Right ventricle myocardium superior (tissue), 1 donor: ENCODE measurements around the gene BRPF1. TPM values are rescaled to one million over a fixed set of nuclear protein-coding genes. Genes with fewer than 3 reads are reported as not detected.

Source experiments
- ATAC-seq: fragments of 200-7000 bp; cut with Tn5 transposase; one replicate; pipeline ENCODE4 v1.9.1; 2020; ENCODE audit warnings: mild to moderate bottlenecking; ENCODE audit not compliant: poor library complexity
- DNase-seq: peaks from one replicate; pipeline ENCODE4 v3.0.0-alpha.2; 2020
- intact Hi-C: fragments of 100-400 bp; cut with DNase I; formaldehyde crosslinking; loops from one replicate; pipeline ENCODE4 v1.11.2; 2022
- total RNA-seq: library from RNA; stranded (reverse); fragmentation: NEBNext Ultra II Directional; extraction: Animal tissue kit (Norgen Biotek cat#: 25700); gene quantifications from one replicate; pipeline ENCODE4 v1.2.1, GENCODE V29; 2021
- donor health status: DM: no; HTN: yes; CAD: no; lungs with severe emphysema.

Gene BRPF1
- total RNA-seq, 1 donor from 2014 or later = 7.5 TPM

DNA sequence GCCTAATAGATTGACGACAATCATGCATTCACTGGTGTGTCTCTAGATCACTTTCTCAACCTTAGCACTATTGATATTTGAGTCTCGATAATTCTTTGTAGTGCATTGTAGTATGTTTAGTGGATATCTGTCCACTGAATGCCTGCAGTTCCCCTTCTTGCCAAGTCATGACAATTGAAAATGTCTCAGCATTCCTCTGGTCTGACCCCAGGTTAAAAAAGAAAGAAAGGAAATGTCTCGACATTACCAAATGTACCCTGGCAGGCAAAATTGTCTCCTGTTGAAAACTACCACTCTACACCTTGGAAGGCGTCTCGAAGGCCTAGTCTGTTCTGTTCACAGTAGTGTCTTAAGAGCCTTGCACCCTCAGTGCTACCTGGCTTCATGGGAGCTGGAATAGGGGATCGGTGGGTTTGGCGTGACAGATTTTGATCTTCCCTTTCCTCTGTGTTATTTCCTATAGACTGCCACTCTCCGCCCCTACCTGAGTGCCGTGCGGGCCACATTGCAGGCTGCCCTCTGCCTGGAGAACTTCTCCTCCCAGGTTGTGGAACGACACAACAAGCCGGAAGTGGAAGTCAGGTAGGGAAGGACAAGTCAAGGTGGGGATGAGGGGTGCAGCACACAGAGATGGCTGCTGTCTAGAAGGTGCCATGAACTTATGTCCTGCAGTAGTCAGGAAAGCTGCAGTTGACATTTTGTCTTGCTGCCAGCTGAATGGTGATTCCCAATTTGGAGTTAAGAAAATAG is 65.8 kb downstream of the BRPF1 start:
- intact Hi-C loops = no loop called here
- no peak for DNase-seq
- no peak for ATAC-seq

Other genes starting within 250 kb of the BRPF1 start
- gene LHFPL4, start 177.9 kb upstream of the BRPF1 start, total RNA-seq = not detected
- gene MTMR14, start 82.2 kb upstream of the BRPF1 start, total RNA-seq = 40.6 TPM
- gene CPNE9, start 27.9 kb upstream of the BRPF1 start, total RNA-seq = not detected
- 8.3 TPM for gene OGG1, start 18.2 kb downstream of the BRPF1 start, total RNA-seq
- gene CAMK1, start 38.2 kb downstream of the BRPF1 start, total RNA-seq = 12.4 TPM
- gene TADA3, start 60.7 kb downstream of the BRPF1 start, total RNA-seq = 47.7 TPM
- gene ARPC4, start 61.3 kb downstream of the BRPF1 start, total RNA-seq = 62.0 TPM
- gene TTLL3, start 78.5 kb downstream of the BRPF1 start, total RNA-seq = 11.1 TPM
- 36.3 TPM for gene RPUSD3, start 112.3 kb downstream of the BRPF1 start, total RNA-seq
- gene CIDEC, start 148.5 kb downstream of the BRPF1 start, total RNA-seq = 4.0 TPM
- gene JAGN1, start 158.9 kb downstream of the BRPF1 start, total RNA-seq = 18.8 TPM
- 0.46 TPM for gene IL17RE, start 171.1 kb downstream of the BRPF1 start, total RNA-seq
- gene IL17RC, start 185.4 kb downstream of the BRPF1 start, total RNA-seq = 33.2 TPM
- 63.9 TPM for gene CRELD1, start 202.1 kb downstream of the BRPF1 start, total RNA-seq
- 0.46 TPM for gene PRRT3, start 220.7 kb downstream of the BRPF1 start, total RNA-seq